HepG2 (cell line): ENCODE results near the gene CYTH1. TPM values are rescaled to one million over a fixed set of nuclear protein-coding genes. Genes with fewer than 3 reads are reported as not detected.

ENCODE experiments used
- BCL6 ChIP-seq: IDR thresholded peaks from 2 replicates; pipeline ENCODE4 v1.6.1; 2016; ENCODE audit warnings: missing genetic modification reagents, missing compliant biosample characterization
- FOXK2 ChIP-seq: fragments of 450-650 bp; IDR thresholded peaks from 2 replicates; pipeline ENCODE4 v1.6.1; 2016
- GABPA ChIP-seq, 2 experiments: IDR thresholded peaks; 2 replicates each; pipeline ENCODE4 v1.6.1; 2011 to 2016; ENCODE audit warnings: low read depth in 2 of 2, low read length in 1 of 2, missing biosample characterization in 1 of 2, missing genetic modification characterization in 1 of 2
- GFI1 ChIP-seq: sonication (generic); formaldehyde crosslinking; IDR thresholded peaks from 2 replicates; pipeline ENCODE4 v1.5.0; 2020; ENCODE audit warnings: missing genetic modification reagents, mild to moderate bottlenecking, borderline replicate concordance
- MED1 ChIP-seq: sonication (generic); formaldehyde crosslinking; IDR thresholded peaks from 2 replicates; pipeline ENCODE4 v1.4.0; 2020; ENCODE audit warnings: missing genetic modification reagents
- NR2F2 ChIP-seq: IDR thresholded peaks from 2 replicates; pipeline ENCODE4 v1.6.1; 2012; ENCODE audit warnings: low read depth, inconsistent platforms, borderline replicate concordance
- RFXAP ChIP-seq: sonication (generic); formaldehyde crosslinking; IDR thresholded peaks from 2 replicates; pipeline ENCODE4 v1.4.0; 2020; ENCODE audit warnings: missing genetic modification reagents, borderline replicate concordance
- SKI ChIP-seq: fragments of 450-650 bp; IDR thresholded peaks from one replicate; pipeline ENCODE4 v1.6.1; 2018; ENCODE audit warnings: mild to moderate bottlenecking; ENCODE audit not compliant: partially characterized antibody
- SMAD3 ChIP-seq: sonication (generic); formaldehyde crosslinking; IDR thresholded peaks from 2 replicates; pipeline ENCODE4 v1.4.0; 2020; ENCODE audit warnings: missing genetic modification reagents
- TCF12 ChIP-seq, 2 experiments: fragments of 450-650 bp in 1 of 2; sonication (generic) in 1 of 2; formaldehyde crosslinking in 1 of 2; IDR thresholded peaks; 2 replicates each; pipeline versions ENCODE4 v1.6.1 to v1.8.0; 2017 to 2022; ENCODE audit warnings: antibody characterized with exemption in 1 of 2, mild to moderate bottlenecking in 1 of 2, missing genetic modification reagents in 1 of 2, moderate library complexity in 1 of 2
- YEATS2 ChIP-seq: sonication (generic); formaldehyde crosslinking; IDR thresholded peaks from 2 replicates; pipeline ENCODE4 v1.4.0; 2020; ENCODE audit warnings: missing genetic modification reagents, borderline replicate concordance
- ZFP37 ChIP-seq: sonication (generic); formaldehyde crosslinking; IDR thresholded peaks from 2 replicates; pipeline ENCODE4 v1.4.0; 2020; ENCODE audit warnings: missing genetic modification reagents, borderline replicate concordance
- ZNF232 ChIP-seq: sonication (generic); formaldehyde crosslinking; IDR thresholded peaks from 2 replicates; pipeline ENCODE4 v1.4.0; 2020; ENCODE audit warnings: missing genetic modification reagents, borderline replicate concordance
- ZNF333 ChIP-seq: sonication (generic); formaldehyde crosslinking; IDR thresholded peaks from 2 replicates; pipeline ENCODE4 v1.4.0; 2020; ENCODE audit warnings: mild to moderate bottlenecking, missing genetic modification reagents, borderline replicate concordance
- ZNF407 ChIP-seq: sonication (generic); formaldehyde crosslinking; IDR thresholded peaks from one replicate; pipeline ENCODE4 v1.5.1; 2020; ENCODE audit warnings: mild to moderate bottlenecking, missing genetic modification reagents; ENCODE audit errors: not compliant biosample characterization
- ZNF441 ChIP-seq: sonication (generic); formaldehyde crosslinking; IDR thresholded peaks from 2 replicates; pipeline ENCODE4 v1.7.0; 2021; ENCODE audit warnings: missing genetic modification reagents, borderline replicate concordance
- ZNF557 ChIP-seq: sonication (generic); formaldehyde crosslinking; IDR thresholded peaks from 2 replicates; pipeline ENCODE4 v1.4.0; 2020; ENCODE audit warnings: missing genetic modification reagents
- ZNF607 ChIP-seq: sonication (generic); formaldehyde crosslinking; IDR thresholded peaks from 2 replicates; pipeline ENCODE4 v1.5.1; 2020; ENCODE audit warnings: missing genetic modification reagents, mild to moderate bottlenecking, borderline replicate concordance
- ZNF800 ChIP-seq: sonication (generic); formaldehyde crosslinking; IDR thresholded peaks from 2 replicates; pipeline ENCODE4 v1.4.0; 2020; ENCODE audit warnings: missing genetic modification reagents
- polyA plus RNA-seq, 8 experiments: library from polyadenylated mRNA; depleted of rRNA in 3 of 8; stranded (reverse) in 7 of 8; unstranded in 1 of 8; fragments of >200 nt; fragmentation: Illumina TruSeq in 4 of 8; extraction: Trizol in 4 of 8; gene quantifications; 2 replicates each; pipeline versions ENCODE4 v1.2.1 to v1.2.3, GENCODE V29; 2011 to 2016; ENCODE audit warnings: low read depth in 4 of 8, missing spikeins in 1 of 8, mixed read lengths in 1 of 8; ENCODE audit not compliant: insufficient read depth in 1 of 8
- total RNA-seq, 5 experiments: library from RNA; depleted of rRNA; stranded (reverse); fragments of >200 nt; fragmentation: Illumina TruSeq; extraction: Trizol; gene quantifications; 2 replicates each; pipeline ENCODE4 v1.2.3, GENCODE V29; 2016; ENCODE audit warnings: low read depth in 1 of 5

Gene CYTH1
- total and polyA plus RNA-seq, 2 of the 13 experiments (the other 11 are each of a cell fraction or from before 2014, with no cell fraction given): 20.1 to 48.9 TPM

GRCh38 chr17:78748048-78748729, 33.9 kb downstream of the CYTH1 start (continued):
- peak; percentile 79; the same call in 1 of the 2 replicates for TF ChIP-seq ZNF800 (CRISPR knock-in tag)
- TF ChIP-seq TCF12 (IDR thresholded peaks at IDR 0.05): no peak
- TF ChIP-seq TCF12 (CRISPR knock-in tag; IDR thresholded peaks at IDR 0.05): peak; percentile 93
- no peak for TF ChIP-seq GABPA (IDR thresholded peaks at IDR 0.05; ENCODE audit: low read depth, low read length)
- TF ChIP-seq GABPA (CRISPR knock-in tag; IDR thresholded peaks at IDR 0.05; ENCODE audit: low read depth): peak; percentile 40; the same call in 1 of the 2 replicates
- peak; percentile 91 for TF ChIP-seq BCL6 (CRISPR knock-in tag)
- TF ChIP-seq GFI1 (CRISPR knock-in tag): peak; percentile 62; the same call in 1 of the 2 replicates
- TF ChIP-seq YEATS2 (CRISPR knock-in tag): peak; percentile 43; the same call in 1 of the 2 replicates
- no peak for TF ChIP-seq ZNF333 (CRISPR knock-in tag)
- TF ChIP-seq NR2F2: peak; percentile 93
- peak; percentile 50; the same call in 1 of the 2 replicates for TF ChIP-seq RFXAP (CRISPR knock-in tag)
- peak; percentile 5; the same call in 1 of the 2 replicates for TF ChIP-seq ZNF607 (CRISPR knock-in tag)
- no peak; the same call in 1 of the 2 replicates for TF ChIP-seq ZNF441
- TF ChIP-seq ZNF407 (CRISPR knock-in tag): no peak
- TF ChIP-seq FOXK2: peak; percentile 13; the same call in 1 of the 2 replicates
- peak; percentile 79 for TF ChIP-seq SMAD3 (CRISPR knock-in tag)
- peak; percentile 71 for TF ChIP-seq SKI
- TF ChIP-seq ZNF557: no peak
- 0 out of 2 replicates have a peak, but pooled peaks have one; percentile 35 for TF ChIP-seq ZFP37 (CRISPR knock-in tag)
- TF ChIP-seq MED1 (CRISPR knock-in tag): peak; percentile 95
- TF ChIP-seq ZNF232 (CRISPR knock-in tag): peak; percentile 73
